GM23338 (cell line): ENCODE data around the gene CDKAL1. TPM values are rescaled to one million over a fixed set of nuclear protein-coding genes. Genes with fewer than 3 reads are reported as not detected.

Experiments used
- ATAC-seq: fragments of 200-7000 bp; cut with Tn5 transposase; 3 replicates; pipeline ENCODE4 v1.9.1; 2020
- DNase-seq: peaks from one replicate; pipeline ENCODE4 v3.0.0-alpha.2; 2015; ENCODE audit warnings: low spot score
- H2AFZ ChIP-seq: fragments of 200-600 bp; sonication (generic); 2 replicates; pipeline ENCODE4 v1.8.0; 2016; ENCODE audit warnings: antibody characterized with exemption, mild to moderate bottlenecking, moderate library complexity
- H3F3A ChIP-seq: fragments of 200-600 bp; sonication (generic); replicated peaks from 2 replicates; pipeline ENCODE4 v1.8.0; 2017; ENCODE audit warnings: antibody characterized with exemption, mixed run types, low read depth
- H3K27ac ChIP-seq: fragments of 200-600 bp; sonication (generic); 2 replicates; pipeline ENCODE4 v1.6.1; 2016; ENCODE audit warnings: low read depth
- H3K27me3 ChIP-seq: fragments of 200-600 bp; sonication (generic); 2 replicates; pipeline ENCODE4 v1.8.0; 2016; ENCODE audit warnings: mild to moderate bottlenecking, mixed run types, moderate library complexity; ENCODE audit not compliant: insufficient read depth
- H3K36me3 ChIP-seq: fragments of 200-600 bp; sonication (generic); 2 replicates; pipeline ENCODE4 v1.8.0; 2016; ENCODE audit warnings: mild to moderate bottlenecking; ENCODE audit not compliant: insufficient read depth
- H3K4me1 ChIP-seq: fragments of 200-600 bp; sonication (generic); 2 replicates; pipeline ENCODE4 v1.8.0; 2016; ENCODE audit warnings: mild to moderate bottlenecking, moderate library complexity; ENCODE audit not compliant: insufficient read depth
- H3K4me2 ChIP-seq: fragments of 200-600 bp; sonication (generic); 2 replicates; pipeline ENCODE4 v1.7.1; 2017; ENCODE audit warnings: mixed run types
- H3K4me3 ChIP-seq: fragments of 200-600 bp; sonication (generic); 2 replicates; pipeline ENCODE4 v1.6.1; 2016; ENCODE audit warnings: mixed run types
- H3K79me2 ChIP-seq: fragments of 200-600 bp; sonication (generic); replicated peaks from 2 replicates; pipeline ENCODE4 v1.8.0; 2017; ENCODE audit warnings: mild to moderate bottlenecking; ENCODE audit not compliant: insufficient read depth
- H3K9me2 ChIP-seq: fragments of 200-600 bp; sonication (generic); 2 replicates; pipeline ENCODE4 v1.8.0; 2017; ENCODE audit not compliant: insufficient read depth
- H4K20me1 ChIP-seq: fragments of 200-600 bp; sonication (generic); replicated peaks from 2 replicates; pipeline ENCODE4 v1.8.0; 2017; ENCODE audit warnings: mild to moderate bottlenecking; ENCODE audit not compliant: insufficient read depth
- H3K27ac Mint-ChIP-seq: 2 replicates; pipeline ENCODE4 v1.8.0; 2020; ENCODE audit warnings: inconsistent platforms, mild to moderate bottlenecking, moderate library complexity, mixed read lengths
- H3K27me3 Mint-ChIP-seq: 3 replicates; pipeline ENCODE4 v1.8.0; 2022; ENCODE audit warnings: low read depth, mild to moderate bottlenecking, moderate library complexity, mixed read lengths, inconsistent platforms; ENCODE audit not compliant: insufficient read depth, poor library complexity
- H3K36me3 Mint-ChIP-seq: 3 replicates; pipeline ENCODE4 v1.8.0; 2021; ENCODE audit warnings: low read depth, mild to moderate bottlenecking, inconsistent platforms, moderate library complexity, mixed read lengths
- H3K4me1 Mint-ChIP-seq: 3 replicates; pipeline ENCODE4 v1.8.0; 2020; ENCODE audit warnings: mild to moderate bottlenecking, inconsistent platforms, mixed read lengths
- H3K4me3 Mint-ChIP-seq: 3 replicates; pipeline ENCODE4 v1.8.0; 2021; ENCODE audit warnings: moderate library complexity, mild to moderate bottlenecking, inconsistent platforms, mixed read lengths
- H3K9me3 Mint-ChIP-seq: 3 replicates; pipeline ENCODE4 v1.8.0; 2020; ENCODE audit warnings: moderate library complexity, mild to moderate bottlenecking, inconsistent platforms, mixed read lengths
- CREB1 ChIP-seq: fragments of 250-450 bp; sonication (Bioruptor Pico); IDR thresholded peaks from 2 replicates; pipeline ENCODE4 v1.5.0; 2020; ENCODE audit warnings: low read depth, mild to moderate bottlenecking, moderate library complexity
- EZH2 ChIP-seq: fragments of 200-600 bp; sonication (generic); IDR thresholded peaks from one replicate; pipeline ENCODE4 v1.8.0; 2017; ENCODE audit warnings: antibody characterized with exemption, mild to moderate bottlenecking, low read depth; ENCODE audit not compliant: unreplicated experiment
- EZH2phosphoT487 ChIP-seq: fragments of 200-600 bp; sonication (generic); IDR thresholded peaks from one replicate; pipeline ENCODE4 v1.8.1; 2018; ENCODE audit warnings: antibody characterized with exemption; ENCODE audit not compliant: unreplicated experiment
- JUNB ChIP-seq: IDR thresholded peaks from one replicate; pipeline ENCODE4 v1.6.1; 2016; ENCODE audit warnings: antibody characterized with exemption; ENCODE audit not compliant: unreplicated experiment
- NANOG ChIP-seq: IDR thresholded peaks from 2 replicates; pipeline ENCODE4 v1.6.1; 2016; ENCODE audit warnings: antibody characterized with exemption, borderline replicate concordance
- POLR2AphosphoS5 ChIP-seq: IDR thresholded peaks from 2 replicates; pipeline ENCODE4 v1.6.1; 2016; ENCODE audit warnings: antibody characterized with exemption, low read depth
- STAT1 ChIP-seq: IDR thresholded peaks from one replicate; pipeline ENCODE4 v1.6.1; 2016; ENCODE audit warnings: antibody characterized with exemption; ENCODE audit not compliant: unreplicated experiment
- ZNF114 ChIP-seq: fragments of 250-450 bp; sonication (Bioruptor Pico); IDR thresholded peaks from 2 replicates; pipeline ENCODE4 v1.5.0; 2020; ENCODE audit warnings: mild to moderate bottlenecking, moderate library complexity
- ZNF331 ChIP-seq: fragments of 250-450 bp; sonication (Bioruptor Pico); IDR thresholded peaks from 2 replicates; pipeline ENCODE4 v1.5.0; 2020; ENCODE audit warnings: low read depth, mild to moderate bottlenecking, moderate library complexity
- polyA plus RNA-seq: library from polyadenylated mRNA; unstranded; fragments of >200 nt; fragmentation: Nextera tagmentation; extraction: Ambion mirVana; gene quantifications from 2 replicates; pipeline ENCODE4 v1.2.1, GENCODE V29; 2016
- total RNA-seq: library from RNA; depleted of rRNA; stranded (reverse); fragments of >200 nt; shearing (Covaris generic); gene quantifications from 2 replicates; pipeline ENCODE4 v1.2.3, GENCODE V29; 2014
- TF ChIP-seq, protein P1 (sequence below): IDR thresholded peaks from 2 replicates; pipeline ENCODE4 v1.6.1; 2016; ENCODE audit warnings: antibody characterized with exemption
- TF ChIP-seq, protein P2 (sequence below): fragments of 250-450 bp; sonication (Bioruptor Pico); IDR thresholded peaks from 2 replicates; pipeline ENCODE4 v1.5.0; 2020; ENCODE audit warnings: mild to moderate bottlenecking, moderate library complexity
- TF ChIP-seq, protein P3 (sequence below), 2 experiments: fragments of 200-600 bp in 1 of 2; sonication (generic) in 1 of 2; conservative IDR thresholded peaks; 2 replicates each; pipeline versions ENCODE4 v1.5.1 to v1.6.1; 2016 to 2017; ENCODE audit warnings: antibody characterized with exemption in 2 of 2, low read depth in 2 of 2, mild to moderate bottlenecking in 2 of 2, moderate library complexity in 1 of 2
- TF ChIP-seq, protein P4 (sequence below): IDR thresholded peaks from one replicate; pipeline ENCODE4 v1.6.1; 2018; ENCODE audit warnings: antibody characterized with exemption; ENCODE audit not compliant: unreplicated experiment

Gene CDKAL1
- total and polyA plus RNA-seq, 2 experiments from 2014 or later = 17.8 to 35.0 TPM

DNA sequence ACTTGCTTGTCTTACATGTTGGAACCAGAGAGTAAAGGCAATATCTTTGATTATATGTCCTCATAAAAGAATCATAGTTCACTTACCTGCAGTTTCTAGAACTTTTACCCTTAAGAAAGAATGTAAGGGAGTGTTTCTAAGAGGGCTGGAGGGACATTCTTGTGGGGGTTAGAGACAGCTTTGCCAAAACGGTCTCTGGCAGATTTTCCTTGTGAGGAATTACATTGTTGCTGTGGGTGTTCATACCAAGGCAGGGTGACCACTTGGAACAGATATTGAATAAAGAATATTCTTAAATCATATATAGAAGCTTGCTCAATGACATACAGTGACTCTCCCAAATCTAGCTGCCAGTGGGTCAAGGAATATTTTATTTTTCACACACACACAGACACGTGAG is 541.7 kb downstream of the CDKAL1 start:
- Histone ChIP-seq H3F3A (no peaks in the 10 kb centered on the region), H3K4me3 (no peak overlapping the region), H3K4me1 (peaks cover 19% of the 10 kb centered on the region; the same call in 1 of the 2 replicates), H3K27me3 (no peaks in the 10 kb centered on the region), H3K9me2 (no peaks in the 10 kb centered on the region; the same call in 1 of the 2 replicates), H4K20me1 (no peaks in the 10 kb centered on the region), H3K36me3 (no peaks in the 10 kb centered on the region), H2AFZ (no peak overlapping the region), H3K79me2 (no peaks in the 10 kb centered on the region), H3K4me2 (no peak overlapping the region), H3K27ac (no peak overlapping the region)
- ATAC-seq = no peak
- Mint-ChIP-seq H3K27me3 (peaks cover 4% of the 10 kb centered on the region), H3K9me3 (peaks cover 4% of the 10 kb centered on the region; the same call in 1 of the 3 replicates), H3K4me1 (peaks cover 17% of the 10 kb centered on the region), H3K36me3 (peaks cover 14% of the 10 kb centered on the region; the same call in 2 of the 3 replicates), H3K27ac (no peak overlapping the region), H3K4me3 (no peak overlapping the region)
- no peak for DNase-seq
- TF ChIP-seq NANOG = no peak
- no peak for TF ChIP-seq ZNF331 (CRISPR knock-in tag)
- TF ChIP-seq, protein P1, sequence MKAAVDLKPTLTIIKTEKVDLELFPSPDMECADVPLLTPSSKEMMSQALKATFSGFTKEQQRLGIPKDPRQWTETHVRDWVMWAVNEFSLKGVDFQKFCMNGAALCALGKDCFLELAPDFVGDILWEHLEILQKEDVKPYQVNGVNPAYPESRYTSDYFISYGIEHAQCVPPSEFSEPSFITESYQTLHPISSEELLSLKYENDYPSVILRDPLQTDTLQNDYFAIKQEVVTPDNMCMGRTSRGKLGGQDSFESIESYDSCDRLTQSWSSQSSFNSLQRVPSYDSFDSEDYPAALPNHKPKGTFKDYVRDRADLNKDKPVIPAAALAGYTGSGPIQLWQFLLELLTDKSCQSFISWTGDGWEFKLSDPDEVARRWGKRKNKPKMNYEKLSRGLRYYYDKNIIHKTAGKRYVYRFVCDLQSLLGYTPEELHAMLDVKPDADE = no peak
- TF ChIP-seq, protein P2, sequence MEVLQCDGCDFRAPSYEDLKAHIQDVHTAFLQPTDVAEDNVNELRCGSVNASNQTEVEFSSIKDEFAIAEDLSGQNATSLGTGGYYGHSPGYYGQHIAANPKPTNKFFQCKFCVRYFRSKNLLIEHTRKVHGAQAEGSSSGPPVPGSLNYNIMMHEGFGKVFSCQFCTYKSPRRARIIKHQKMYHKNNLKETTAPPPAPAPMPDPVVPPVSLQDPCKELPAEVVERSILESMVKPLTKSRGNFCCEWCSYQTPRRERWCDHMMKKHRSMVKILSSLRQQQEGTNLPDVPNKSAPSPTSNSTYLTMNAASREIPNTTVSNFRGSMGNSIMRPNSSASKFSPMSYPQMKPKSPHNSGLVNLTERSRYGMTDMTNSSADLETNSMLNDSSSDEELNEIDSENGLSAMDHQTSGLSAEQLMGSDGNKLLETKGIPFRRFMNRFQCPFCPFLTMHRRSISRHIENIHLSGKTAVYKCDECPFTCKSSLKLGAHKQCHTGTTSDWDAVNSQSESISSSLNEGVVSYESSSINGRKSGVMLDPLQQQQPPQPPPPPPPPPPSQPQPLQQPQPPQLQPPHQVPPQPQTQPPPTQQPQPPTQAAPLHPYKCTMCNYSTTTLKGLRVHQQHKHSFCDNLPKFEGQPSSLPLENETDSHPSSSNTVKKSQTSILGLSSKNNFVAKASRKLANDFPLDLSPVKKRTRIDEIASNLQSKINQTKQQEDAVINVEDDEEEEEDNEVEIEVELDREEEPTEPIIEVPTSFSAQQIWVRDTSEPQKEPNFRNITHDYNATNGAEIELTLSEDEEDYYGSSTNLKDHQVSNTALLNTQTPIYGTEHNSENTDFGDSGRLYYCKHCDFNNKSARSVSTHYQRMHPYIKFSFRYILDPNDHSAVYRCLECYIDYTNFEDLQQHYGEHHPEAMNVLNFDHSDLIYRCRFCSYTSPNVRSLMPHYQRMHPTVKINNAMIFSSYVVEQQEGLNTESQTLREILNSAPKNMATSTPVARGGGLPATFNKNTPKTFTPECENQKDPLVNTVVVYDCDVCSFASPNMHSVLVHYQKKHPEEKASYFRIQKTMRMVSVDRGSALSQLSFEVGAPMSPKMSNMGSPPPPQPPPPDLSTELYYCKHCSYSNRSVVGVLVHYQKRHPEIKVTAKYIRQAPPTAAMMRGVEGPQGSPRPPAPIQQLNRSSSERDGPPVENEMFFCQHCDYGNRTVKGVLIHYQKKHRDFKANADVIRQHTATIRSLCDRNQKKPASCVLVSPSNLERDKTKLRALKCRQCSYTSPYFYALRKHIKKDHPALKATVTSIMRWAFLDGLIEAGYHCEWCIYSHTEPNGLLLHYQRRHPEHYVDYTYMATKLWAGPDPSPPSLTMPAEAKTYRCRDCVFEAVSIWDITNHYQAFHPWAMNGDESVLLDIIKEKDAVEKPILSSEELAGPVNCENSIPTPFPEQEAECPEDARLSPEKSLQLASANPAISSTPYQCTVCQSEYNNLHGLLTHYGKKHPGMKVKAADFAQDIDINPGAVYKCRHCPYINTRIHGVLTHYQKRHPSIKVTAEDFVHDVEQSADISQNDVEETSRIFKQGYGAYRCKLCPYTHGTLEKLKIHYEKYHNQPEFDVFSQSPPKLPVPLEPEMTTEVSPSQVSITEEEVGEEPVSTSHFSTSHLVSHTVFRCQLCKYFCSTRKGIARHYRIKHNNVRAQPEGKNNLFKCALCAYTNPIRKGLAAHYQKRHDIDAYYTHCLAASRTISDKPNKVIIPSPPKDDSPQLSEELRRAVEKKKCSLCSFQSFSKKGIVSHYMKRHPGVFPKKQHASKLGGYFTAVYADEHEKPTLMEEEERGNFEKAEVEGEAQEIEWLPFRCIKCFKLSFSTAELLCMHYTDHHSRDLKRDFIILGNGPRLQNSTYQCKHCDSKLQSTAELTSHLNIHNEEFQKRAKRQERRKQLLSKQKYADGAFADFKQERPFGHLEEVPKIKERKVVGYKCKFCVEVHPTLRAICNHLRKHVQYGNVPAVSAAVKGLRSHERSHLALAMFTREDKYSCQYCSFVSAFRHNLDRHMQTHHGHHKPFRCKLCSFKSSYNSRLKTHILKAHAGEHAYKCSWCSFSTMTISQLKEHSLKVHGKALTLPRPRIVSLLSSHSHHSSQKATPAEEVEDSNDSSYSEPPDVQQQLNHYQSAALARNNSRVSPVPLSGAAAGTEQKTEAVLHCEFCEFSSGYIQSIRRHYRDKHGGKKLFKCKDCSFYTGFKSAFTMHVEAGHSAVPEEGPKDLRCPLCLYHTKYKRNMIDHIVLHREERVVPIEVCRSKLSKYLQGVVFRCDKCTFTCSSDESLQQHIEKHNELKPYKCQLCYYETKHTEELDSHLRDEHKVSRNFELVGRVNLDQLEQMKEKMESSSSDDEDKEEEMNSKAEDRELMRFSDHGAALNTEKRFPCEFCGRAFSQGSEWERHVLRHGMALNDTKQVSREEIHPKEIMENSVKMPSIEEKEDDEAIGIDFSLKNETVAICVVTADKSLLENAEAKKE (CRISPR knock-in tag) = no peak
- no peak for TF ChIP-seq JUNB
- no peak for TF ChIP-seq EZH2
- TF ChIP-seq POLR2AphosphoS5 = no peak
- TF ChIP-seq EZH2phosphoT487 = no peak
- TF ChIP-seq CREB1 (CRISPR knock-in tag) = no peak
- no peak for TF ChIP-seq ZNF114
- no peak for TF ChIP-seq STAT1
- TF ChIP-seq, protein P3, sequence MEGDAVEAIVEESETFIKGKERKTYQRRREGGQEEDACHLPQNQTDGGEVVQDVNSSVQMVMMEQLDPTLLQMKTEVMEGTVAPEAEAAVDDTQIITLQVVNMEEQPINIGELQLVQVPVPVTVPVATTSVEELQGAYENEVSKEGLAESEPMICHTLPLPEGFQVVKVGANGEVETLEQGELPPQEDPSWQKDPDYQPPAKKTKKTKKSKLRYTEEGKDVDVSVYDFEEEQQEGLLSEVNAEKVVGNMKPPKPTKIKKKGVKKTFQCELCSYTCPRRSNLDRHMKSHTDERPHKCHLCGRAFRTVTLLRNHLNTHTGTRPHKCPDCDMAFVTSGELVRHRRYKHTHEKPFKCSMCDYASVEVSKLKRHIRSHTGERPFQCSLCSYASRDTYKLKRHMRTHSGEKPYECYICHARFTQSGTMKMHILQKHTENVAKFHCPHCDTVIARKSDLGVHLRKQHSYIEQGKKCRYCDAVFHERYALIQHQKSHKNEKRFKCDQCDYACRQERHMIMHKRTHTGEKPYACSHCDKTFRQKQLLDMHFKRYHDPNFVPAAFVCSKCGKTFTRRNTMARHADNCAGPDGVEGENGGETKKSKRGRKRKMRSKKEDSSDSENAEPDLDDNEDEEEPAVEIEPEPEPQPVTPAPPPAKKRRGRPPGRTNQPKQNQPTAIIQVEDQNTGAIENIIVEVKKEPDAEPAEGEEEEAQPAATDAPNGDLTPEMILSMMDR (conservative IDR thresholded peaks at IDR 0.05; ENCODE audit: low read depth in 2 of 2) = no peak
- TF ChIP-seq, protein P4, sequence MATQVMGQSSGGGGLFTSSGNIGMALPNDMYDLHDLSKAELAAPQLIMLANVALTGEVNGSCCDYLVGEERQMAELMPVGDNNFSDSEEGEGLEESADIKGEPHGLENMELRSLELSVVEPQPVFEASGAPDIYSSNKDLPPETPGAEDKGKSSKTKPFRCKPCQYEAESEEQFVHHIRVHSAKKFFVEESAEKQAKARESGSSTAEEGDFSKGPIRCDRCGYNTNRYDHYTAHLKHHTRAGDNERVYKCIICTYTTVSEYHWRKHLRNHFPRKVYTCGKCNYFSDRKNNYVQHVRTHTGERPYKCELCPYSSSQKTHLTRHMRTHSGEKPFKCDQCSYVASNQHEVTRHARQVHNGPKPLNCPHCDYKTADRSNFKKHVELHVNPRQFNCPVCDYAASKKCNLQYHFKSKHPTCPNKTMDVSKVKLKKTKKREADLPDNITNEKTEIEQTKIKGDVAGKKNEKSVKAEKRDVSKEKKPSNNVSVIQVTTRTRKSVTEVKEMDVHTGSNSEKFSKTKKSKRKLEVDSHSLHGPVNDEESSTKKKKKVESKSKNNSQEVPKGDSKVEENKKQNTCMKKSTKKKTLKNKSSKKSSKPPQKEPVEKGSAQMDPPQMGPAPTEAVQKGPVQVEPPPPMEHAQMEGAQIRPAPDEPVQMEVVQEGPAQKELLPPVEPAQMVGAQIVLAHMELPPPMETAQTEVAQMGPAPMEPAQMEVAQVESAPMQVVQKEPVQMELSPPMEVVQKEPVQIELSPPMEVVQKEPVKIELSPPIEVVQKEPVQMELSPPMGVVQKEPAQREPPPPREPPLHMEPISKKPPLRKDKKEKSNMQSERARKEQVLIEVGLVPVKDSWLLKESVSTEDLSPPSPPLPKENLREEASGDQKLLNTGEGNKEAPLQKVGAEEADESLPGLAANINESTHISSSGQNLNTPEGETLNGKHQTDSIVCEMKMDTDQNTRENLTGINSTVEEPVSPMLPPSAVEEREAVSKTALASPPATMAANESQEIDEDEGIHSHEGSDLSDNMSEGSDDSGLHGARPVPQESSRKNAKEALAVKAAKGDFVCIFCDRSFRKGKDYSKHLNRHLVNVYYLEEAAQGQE = no peak
